GM19468 (cell line): ENCODE measurements around the gene NMNAT2.

Experiments
- ATAC-seq: cut with Tn5 transposase; IDR thresholded peaks from one replicate; pipeline ENCODE4 v1.9.1; 2021; ENCODE audit warnings: mild to moderate bottlenecking, moderate library complexity, moderate number of reproducible peaks; ENCODE audit not compliant: unreplicated experiment; ENCODE audit errors: extremely low read depth

The NMNAT2 gene

DNA sequence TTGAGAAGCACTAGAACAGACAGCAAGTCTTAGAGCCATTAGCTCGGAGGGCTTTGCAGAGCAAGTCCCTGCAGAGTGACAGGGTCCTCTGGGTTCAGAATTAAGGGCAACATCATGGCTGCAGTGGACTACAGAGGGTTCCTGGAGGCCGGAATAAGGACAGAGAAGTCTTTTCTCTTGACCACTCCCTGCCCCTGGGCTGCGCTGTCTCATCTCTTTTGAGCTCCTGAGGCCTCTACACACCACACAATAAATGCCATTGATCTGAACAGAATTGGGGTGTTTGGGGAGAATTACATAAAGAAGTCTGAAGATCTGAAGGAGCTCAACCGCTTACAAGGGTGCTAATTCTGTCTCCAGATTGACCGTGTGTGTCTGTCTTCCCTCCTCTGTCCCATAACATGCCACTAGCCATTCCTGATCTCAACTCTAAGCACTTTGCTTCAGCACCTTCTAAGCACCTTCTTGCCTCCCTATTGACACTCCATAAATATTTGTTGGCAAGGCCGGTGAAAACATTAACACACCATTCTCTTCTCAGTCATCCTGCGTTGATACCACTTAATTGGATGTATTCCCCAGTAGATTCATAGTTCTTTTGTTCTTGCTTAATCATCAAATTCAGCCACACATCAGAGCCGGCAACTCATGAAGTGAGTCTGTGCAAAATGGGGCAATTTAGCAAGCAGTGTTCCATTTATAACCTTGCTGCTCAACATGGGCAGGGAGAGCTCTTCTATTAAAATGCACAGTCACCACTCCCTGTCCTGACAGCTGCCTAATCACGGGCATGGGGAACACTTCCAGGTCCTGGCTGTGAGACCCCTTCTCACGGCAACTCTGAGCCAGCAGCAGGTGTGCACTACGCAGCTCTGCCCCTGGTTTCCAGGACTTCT lies 49.7 kb downstream of the NMNAT2 start:
- ATAC-seq: no peak

DNA sequence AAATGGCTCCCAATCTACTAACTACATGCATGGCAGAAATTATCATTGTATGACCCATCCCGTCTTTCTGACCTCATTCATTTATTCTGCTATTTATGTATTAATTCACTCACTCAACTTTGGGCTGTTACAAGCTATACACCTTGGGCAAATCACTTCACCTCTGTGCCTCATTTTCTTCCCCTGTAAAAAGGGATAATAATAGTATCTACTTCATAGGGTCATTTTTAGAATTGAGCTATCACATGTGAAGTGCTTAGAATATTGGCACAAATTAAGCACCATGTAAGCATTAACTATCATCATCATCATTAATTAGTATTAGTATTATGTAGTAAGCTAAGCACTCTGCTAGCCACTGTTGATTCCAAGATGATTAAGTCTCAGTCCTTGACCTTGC lies 52.1 kb downstream of the NMNAT2 start:
- no peak for ATAC-seq

DNA sequence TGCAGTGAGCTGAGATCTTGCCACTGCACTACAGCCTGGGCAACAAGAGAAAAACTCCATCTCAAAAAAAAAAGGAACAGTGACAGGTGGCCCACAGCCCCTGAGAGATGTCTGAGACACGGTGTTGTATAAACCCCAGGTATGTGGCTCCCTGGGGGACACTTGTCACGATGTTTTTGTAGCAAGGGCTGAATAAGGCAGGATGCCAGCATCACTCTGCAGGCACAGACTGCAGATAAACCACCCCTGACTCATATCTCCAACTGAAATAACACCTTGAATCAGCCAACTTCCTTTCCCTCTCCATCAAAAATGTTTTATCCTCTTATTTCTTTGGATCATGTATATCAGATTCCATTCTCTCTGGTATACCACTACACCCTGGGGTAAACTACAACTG lies 52.5 kb downstream of the NMNAT2 start:
- no peak for ATAC-seq

DNA sequence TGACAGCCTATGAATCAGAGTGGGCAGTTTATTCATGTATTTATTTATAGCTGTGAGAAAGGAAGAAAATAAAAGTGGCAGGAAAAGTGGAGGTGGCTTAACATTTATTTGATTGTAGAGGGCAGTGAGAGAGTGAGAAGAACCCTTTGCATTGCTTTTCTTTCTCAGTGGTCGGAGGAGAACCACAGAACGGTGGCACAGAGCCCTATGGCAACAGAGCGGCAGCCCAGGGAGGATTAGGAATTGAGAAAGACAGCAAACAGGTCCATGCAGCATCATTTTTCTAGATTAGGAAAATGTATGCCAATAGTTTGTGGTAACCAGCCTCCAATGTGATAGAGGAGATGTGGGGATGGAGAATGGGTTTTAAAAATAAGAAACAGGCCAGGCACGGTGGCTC lies 53.1 kb downstream of the NMNAT2 start:
- no peak for ATAC-seq

DNA sequence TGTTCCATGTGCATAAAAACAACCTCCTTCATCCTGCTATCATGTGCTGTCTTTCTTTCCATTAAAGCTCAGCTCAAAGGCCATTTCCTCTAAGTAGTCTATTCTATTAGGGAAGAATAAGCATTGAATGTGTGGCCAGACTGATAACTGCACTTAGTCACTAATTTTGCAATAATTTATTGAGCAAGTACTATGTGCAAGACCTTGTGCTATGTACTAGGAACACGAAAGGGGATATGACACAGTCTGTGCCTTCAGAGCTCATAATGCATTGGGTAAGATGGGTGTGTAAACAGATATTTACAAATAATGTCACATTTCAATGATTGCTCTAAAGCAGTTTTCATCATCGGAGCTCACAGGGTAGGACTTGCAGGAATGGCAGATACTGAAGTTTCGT lies 54.2 kb downstream of the NMNAT2 start:
- no peak for ATAC-seq

DNA sequence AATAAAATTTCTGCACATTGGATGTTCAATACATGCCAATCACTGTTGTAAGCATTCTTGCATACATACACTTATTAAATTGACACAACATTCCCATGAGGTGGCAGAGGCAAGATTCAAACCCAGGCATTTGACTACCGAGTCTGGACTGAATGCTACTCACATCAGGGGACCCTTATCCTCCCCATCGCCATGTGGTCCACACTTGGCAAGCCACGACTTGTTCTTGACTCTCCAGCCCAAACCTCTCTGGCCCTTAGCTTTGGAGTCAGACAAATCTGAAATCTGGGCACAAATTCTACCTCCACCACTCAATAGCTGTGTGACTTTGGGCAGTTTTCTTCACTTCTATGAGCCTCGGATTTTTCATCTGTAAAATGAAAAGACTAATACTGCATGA lies 57.1 kb downstream of the NMNAT2 start:
- ATAC-seq: no peak

DNA sequence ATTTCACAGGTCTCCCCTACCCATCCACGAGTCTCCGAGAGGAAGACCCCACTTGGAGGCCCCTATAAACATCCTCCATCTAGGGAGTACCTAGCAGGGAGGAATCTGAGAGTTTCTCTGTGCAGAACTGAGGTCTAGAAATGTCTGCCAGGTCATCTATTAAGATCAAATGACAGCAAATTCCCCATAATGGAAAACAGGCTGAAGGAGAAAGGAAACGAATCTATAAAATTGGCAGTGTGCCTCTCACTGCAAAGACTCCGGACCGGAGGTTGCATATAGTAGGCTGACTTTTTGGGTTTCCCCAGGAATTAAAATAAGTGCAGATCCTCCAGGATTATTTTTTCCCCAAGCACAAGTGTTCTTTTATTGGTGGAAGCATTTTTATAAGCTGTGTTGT lies 57.7 kb downstream of the NMNAT2 start:
- ATAC-seq: no peak

DNA sequence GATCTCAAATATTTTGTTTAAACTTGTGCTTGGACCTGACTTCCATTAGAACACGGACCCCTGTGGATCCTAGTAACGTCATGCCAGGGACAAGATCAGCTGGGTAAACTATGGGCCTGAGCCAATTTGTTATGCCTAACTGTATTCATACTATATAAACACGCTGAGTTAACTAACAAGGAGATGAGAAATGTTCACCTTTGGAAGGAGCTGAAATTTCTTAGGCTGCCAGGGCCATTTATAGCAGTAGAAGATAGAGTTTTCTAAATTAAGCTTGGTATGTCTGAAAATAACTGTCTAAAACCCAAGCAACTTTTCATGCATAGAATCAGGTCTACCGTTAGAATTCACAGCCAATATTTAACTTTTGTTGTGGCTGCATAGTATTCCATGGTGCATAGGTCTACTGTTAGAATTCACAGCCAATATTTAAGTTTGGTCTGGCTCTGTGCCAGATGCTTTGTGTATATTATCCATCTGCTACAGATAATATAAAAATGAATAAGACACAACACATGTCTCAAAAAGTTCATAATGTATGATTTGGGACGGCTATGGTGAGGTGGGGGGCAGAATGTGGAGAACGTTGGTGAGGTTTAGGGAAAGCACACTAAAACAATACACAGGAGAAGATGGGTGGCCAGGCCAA lies 61.5 kb downstream of the NMNAT2 start:
- ATAC-seq: no peak

DNA sequence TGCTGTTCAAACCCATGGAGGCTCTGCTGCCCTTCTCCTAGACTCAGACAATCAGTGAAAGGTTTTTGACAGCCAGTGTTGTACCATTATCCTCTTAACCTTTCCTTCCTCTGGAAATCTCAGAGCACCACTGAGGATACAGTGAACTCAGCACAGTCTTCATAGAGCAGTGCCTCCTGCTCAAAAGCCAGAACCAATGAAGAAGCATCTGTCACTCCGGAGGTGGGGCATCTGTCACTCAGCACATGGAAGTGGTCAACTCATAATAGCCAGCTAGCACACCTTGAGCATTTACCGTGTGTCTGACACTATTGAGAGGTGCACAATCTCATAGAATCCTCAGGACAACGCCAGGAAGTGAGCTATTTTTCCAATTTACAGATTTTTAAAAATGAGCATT lies 62.4 kb downstream of the NMNAT2 start:
- no peak for ATAC-seq

DNA sequence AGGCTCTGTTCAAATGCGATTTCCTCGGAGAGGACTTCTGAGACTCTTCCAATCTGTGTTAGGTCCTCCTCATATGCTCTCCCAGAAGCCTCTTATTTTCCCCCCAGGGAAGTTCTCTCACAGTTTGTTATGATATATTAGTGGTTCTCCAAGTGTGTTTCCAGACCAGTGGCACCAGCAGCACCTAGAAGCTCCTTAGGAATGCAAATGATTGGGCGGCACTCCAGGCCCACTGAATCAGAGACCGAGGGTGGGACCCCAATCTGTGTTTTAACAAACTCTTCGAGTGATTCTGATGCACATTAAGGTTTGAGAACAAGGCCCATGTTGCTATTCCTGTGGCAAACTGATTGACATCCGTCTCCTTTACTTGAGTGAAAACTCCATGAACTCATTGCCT lies 63.0 kb downstream of the NMNAT2 start:
- ATAC-seq: no peak

DNA sequence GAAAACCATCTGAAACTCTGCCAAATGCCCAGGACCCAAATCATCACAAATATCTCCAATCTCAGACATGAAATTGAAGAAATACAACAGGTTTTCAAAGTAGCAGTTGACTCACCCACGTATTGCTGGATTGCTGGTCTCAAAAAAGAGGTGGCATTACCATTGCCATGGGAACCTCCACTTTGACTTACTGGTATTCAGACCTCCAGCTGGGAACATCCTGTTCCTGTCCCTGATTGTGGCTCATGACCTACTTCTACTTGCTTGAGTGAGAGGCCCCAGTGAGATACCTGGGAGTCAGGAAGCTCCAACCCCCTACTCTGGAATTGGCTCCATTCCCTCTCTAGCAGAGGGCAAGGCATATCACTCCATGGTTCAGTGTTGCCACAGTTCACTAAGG lies 64.6 kb downstream of the NMNAT2 start:
- ATAC-seq: no peak

DNA sequence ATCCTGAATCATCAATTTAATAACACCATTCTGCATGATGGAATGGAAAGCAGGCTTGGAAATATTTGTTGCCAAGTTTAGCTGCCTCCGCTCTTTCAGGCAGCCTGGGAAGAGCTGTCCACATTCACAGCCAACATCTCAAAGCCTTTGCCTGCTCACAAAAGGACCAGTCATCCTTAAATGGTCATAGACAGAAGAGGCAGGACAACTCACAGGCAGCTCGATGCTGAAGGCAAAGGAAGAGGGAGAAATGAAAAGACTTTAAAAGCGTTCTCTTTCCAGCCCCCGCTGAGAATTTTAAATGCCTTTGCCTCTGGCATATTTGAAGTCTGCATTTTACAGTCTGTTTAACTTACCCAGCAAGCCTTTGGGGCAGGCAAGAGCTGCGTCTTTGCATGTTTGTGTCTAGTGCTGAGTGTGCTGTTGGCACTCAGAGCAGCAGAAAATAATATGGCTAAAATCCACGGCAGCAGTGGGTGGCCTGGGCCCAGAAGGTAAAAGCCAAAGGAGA lies 68.9 kb downstream of the NMNAT2 start:
- no peak for ATAC-seq

DNA sequence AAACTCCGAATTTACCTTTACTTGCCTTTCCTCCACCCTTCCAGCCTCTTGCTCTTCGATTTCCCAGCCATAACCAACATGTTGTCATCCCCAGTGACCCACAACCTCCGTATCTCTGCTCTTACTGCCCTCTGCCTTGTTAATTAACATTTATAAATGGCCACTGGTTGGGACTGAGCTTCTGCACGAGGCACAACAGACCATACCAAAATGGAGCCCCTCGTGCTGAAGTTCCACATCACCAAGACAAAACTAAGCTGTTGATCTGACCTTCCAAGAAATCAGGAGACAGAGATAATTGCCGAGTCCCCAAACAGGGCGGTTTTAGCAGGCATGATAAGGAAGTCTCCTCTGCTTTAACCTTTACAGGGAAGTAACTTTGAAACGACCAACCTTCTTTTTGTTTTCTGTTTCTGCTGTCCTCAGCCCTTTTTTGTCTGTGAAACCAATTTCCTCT lies 71.9 kb downstream of the NMNAT2 start:
- no peak for ATAC-seq

DNA sequence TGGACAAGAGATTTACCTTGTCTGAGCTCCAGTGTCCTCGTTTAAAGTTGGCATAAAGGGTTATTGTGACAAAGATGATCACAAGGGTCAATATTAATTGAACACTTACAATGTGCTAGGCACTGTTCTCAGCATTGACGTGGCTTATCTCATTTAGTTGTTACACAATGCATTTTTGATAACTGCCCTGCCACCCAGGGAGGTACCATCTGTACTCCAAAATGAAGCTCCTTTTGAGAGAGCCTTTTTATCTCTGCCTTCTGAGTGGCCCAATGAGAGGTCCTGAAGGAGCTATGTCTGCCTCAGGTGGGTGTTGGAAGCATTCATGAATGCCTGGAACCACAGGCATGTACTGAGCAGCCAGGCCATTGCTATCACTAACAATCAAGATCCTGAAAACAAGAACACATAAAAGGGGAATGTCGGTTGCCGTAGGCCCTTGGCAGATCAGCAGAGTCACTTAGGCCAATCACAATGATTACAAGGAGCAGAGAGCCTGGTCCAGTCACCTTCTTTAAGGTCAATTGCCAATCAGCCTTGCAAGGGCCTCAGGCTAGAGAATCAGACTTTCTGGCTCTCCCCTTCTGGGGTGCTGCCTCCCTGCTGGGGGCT lies 78.5 kb downstream of the NMNAT2 start:
- no peak for ATAC-seq

DNA sequence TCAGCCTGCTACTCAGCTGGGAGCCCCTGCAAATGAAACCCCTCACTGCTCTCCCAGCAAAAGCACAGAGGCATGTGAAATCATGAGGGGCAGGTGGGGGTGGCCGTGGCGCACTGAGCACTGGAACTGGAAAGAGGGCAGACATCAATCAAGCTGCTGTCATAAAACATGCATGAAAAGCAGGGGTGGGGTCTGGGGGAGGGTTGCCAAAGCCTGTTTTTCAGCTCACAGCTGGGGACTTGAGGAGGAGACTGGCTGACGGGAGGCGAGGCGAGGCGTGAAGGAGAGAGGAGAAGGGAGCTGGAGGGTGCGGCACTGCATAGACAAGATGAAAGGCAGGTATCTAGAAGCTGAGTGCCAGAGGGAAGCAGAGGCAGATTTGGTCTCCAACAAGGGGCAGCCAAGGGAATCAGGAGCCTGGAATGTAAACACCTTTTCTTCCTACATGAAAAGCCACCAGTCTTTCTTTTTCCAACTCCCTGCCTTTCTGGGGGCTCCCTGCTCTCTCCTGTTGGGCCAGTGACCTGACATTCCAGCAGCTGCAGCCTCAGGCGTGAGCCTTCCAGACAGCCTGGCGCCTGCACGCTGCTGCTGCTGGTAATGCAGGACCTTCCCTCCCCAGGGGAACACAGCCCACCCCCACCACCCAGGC lies 87.0 kb downstream of the NMNAT2 start:
- no peak for ATAC-seq

DNA sequence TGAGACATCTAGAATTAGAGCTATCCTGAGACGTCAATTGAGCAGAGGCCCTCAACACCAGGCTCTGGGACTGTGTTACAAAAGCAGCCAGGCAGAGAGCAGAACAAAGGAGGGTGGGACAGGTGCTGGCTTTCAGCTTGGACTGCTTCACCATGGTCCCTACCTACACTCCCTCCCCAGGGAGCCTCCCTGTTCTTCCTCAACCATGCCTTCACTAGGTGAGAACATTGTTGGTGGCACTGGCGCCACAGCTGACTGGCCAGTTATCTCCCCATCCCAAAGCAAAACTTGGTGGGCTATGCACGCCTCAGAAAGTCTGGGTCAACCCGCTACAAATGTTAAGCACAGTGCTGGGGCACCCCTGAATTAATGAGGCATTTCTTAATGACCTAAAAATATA lies 87.8 kb downstream of the NMNAT2 start:
- no peak for ATAC-seq

DNA sequence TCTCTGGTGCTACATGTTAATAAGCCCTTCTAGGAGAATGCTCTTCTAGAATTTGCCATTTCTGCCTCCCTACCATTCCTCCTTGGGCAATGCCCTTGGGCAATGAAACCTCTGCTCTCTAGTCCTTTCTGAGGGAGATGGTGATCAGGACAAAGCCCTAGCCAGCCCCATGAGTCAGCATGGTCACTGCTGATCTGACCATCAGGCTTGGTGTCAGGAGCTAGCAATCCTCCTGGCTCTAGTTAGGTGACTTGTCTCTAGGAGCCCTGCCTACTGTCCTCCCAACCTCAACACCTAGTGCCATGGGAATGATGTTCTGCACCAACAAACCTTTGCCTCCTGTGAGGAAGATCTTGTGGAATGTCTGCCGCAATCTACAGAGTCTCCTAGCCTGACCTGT lies 89.8 kb downstream of the NMNAT2 start:
- no peak for ATAC-seq

DNA sequence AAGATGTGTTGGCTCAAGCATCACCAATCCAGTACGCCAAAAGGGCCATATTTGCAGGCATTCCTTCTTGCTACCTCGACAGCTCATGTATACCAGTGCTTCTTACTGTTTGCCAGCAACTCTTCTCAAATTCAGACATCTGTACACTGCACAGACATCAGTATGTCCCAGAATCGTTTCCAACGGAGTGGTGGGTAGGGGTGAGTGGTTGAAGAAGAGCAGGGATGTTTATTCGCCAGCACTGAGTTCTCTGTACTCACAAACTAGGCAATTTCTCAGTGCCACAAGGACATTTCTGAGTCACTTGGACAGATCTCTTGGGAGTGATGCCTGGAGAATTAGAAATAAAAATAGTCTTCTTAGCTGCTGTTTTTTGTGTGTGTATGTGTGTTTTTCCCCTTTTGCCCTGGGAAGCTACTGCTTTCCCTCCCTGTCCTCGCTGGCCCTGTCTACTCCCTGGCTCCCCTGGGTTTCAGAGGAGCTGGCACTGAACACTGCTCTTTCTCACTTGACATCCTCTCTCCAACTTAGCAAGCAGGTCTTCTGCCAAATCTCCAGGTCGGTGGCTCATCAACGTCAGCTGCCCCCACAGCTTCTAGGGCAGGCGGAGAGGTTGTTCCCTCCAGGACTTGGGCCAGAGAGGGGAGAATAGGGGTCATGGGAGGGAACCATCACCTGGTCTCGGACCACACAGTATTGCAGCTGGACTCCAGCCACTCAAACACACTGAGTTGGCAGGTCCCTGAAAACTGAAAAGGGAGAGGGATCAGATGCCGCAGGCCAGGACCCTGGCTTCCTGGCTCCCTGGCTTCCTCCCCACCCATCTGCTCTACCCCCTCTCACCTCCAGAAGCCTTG lies 90.5 kb downstream of the NMNAT2 start:
- no peak for ATAC-seq

DNA sequence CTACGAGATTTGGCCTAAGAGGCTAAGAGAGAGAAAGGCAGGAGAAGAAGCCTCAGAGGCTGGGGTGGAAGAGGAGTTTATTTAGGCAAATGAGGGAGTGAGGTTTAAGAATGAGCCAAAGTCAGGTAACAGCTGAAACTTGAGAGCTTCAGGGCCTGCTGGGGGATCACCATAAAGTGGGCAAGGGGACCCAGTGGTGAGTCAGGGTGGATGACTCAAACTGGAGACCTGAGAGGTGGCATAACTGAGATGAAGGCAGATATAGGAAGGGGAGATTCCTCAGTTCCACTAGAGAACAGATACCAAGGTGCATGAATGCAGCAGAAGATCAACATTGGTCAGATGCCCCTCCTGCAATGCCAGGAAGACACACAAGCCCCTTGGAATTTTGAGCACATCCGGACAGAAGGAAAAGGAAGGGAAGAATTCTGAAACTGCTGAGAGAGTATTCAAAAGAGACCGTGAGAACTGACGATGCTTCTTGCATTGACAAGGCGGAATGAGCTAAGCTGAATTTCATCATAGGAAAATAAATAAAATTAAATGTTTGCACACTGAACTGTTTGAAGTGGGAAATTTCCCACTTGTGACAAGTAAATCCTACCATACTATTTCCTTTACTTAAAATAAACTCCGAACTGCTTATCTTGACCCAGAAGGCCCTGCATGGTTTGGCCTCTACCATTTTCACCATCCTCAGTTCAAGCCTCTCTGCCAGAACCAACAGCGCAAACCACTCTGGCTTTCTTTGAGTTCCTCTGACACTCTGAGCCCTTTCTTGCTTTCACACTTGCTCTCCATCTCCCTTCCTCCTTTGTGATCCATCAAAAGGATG lies 94.1 kb downstream of the NMNAT2 start:
- ATAC-seq: no peak
